Glomerular endothelial cell (primary cell): ENCODE results near the gene TLE2. TPM values are rescaled to one million over a fixed set of nuclear protein-coding genes. Genes with fewer than 3 reads are reported as not detected.
"Not testable (repeated sequence)": the region's sequence is repeated elsewhere in the genome, so short reads cannot be mapped to it uniquely, and the experiment has no call there.

ENCODE experiments used
- DNase-seq: peaks from one replicate; pipeline ENCODE4 v3.0.0-alpha.2; 2011; ENCODE audit warnings: low read depth, low spot score; ENCODE audit errors: extremely low read depth
- total RNA-seq: library from RNA; depleted of rRNA; stranded (reverse); fragments of >200 nt; gene quantifications from 2 replicates; pipeline ENCODE4 v1.2.3, GENCODE V29; 2015

TLE2 gene
- total RNA-seq, 1 donor from 2014 or later, result 32.8 TPM

GRCh38 chr19:3038214-3038613 is 9.1 kb upstream of the TLE2 start:
- DNase-seq, result no peak

- DNase-seq, result not testable (repeated sequence)
These were observed 8.0 kb upstream of the TLE2 start for GRCh38 chr19:3036977-3037544.

- DNase-seq, result peak; percentile 47
These were observed 7.3 kb upstream of the TLE2 start for GRCh38 chr19:3036119-3036976.

GRCh38 chr19:3035542-3036118 is 6.5 kb upstream of the TLE2 start:
- peak; percentile 97 for DNase-seq

GRCh38 chr19:3034656-3035541 is 5.8 kb upstream of the TLE2 start:
- no peak for DNase-seq

GRCh38 chr19:3034406-3034655 is 5.3 kb upstream of the TLE2 start:
- DNase-seq, result no peak

- no peak for DNase-seq
These were observed 4.7 kb upstream of the TLE2 start for GRCh38 chr19:3033595-3034405.

- no peak for DNase-seq
These were observed 2.5 kb upstream of the TLE2 start for GRCh38 chr19:3031607-3031867.

- no peak for DNase-seq
These were observed 595 bp downstream of the TLE2 start for GRCh38 chr19:3028305-3029064.

- DNase-seq, result no peak
These were observed 1.1 kb downstream of the TLE2 start for GRCh38 chr19:3027981-3028304.

- no peak for DNase-seq
These were observed 1.8 kb downstream of the TLE2 start for GRCh38 chr19:3027292-3027691.

GRCh38 chr19:3026768-3027167 is 2.3 kb downstream of the TLE2 start:
- no peak for DNase-seq

GRCh38 chr19:3025549-3025886 is 3.6 kb downstream of the TLE2 start:
- DNase-seq, result no peak

GRCh38 chr19:3024870-3025548 is 4.1 kb downstream of the TLE2 start:
- DNase-seq, result no peak

- no peak for DNase-seq
These were observed 4.6 kb downstream of the TLE2 start for GRCh38 chr19:3024509-3024869.

GRCh38 chr19:3020321-3020960 is 8.6 kb downstream of the TLE2 start:
- no peak for DNase-seq

GRCh38 chr19:3019211-3019854 is 9.7 kb downstream of the TLE2 start:
- no peak for DNase-seq

GRCh38 chr19:3017923-3018322 is 11.2 kb downstream of the TLE2 start:
- DNase-seq, result no peak
